GM19438 (cell line): Measurements from ENCODE around the gene SLC26A5.
"Not testable (repeated sequence)": the region's sequence is repeated elsewhere in the genome, so short reads cannot be mapped to it uniquely, and the experiment has no call there.

Source experiments
- ATAC-seq: cut with Tn5 transposase; IDR thresholded peaks from one replicate; pipeline ENCODE4 v1.9.1; 2021; ENCODE audit warnings: low read depth; ENCODE audit not compliant: unreplicated experiment

Gene SLC26A5

GRCh38 chr7:103412151-103412550, 33.9 kb downstream of the SLC26A5 start:
- no peak for ATAC-seq

DNA sequence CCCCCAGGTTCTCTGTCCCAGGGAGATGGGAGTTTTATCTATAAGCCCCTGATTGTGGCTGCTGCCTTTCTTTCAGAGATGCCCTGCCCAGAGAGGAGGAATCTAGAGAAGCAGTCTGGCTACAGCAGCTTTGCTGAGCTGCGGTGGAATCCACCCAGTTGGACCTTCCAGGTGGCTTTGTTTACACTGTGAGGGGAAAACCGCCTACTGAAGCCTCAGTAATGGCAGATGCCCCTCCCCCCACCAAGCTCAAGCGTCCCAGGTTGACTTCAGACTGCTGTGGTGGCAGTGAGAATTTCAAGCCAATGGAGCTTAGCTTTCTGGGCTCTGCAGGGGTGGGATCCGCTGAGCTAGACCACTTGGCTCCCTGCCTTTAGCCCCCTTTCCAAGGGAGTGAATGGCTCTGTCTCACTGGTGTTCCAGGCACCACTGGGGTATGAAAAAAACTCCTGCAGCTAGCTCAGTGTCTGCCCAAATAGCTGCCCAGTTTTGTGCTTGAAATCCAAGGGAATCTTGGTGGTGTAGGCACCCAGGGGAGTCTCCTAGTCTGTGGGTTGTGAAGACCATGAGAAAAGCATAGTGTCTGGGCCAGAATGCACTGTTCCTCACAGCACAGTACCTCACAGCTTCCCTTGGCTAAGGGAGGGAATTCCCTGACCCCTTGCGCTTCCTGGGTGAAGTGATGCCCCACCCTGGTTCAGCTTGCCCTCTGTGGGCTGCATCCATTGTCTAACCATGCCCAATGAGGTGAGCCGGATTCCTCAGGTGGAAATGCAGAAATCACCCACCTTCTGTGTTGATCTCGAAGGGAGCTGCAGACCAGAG, 40.0 kb downstream of the SLC26A5 start:
- not testable (repeated sequence) for ATAC-seq

DNA sequence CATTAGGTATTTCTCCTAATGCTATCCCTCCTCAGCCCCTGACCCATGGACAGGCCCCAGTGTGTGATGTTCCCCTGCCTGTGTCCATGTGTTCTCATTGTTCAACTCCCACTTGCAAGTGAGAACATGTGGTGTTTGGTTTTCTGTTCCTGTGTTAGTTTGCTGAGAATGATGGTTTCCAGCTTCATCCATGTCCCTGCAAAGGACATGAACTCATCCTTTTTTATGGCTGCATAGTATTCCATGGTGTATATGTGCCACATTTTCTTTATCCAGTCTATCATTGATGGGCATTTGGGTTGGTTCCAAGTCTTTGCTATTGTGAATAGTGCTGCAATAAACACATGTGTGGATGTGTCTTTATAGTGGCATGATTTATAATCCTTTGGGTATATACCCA, 46.3 kb downstream of the SLC26A5 start:
- not testable (repeated sequence) for ATAC-seq

DNA sequence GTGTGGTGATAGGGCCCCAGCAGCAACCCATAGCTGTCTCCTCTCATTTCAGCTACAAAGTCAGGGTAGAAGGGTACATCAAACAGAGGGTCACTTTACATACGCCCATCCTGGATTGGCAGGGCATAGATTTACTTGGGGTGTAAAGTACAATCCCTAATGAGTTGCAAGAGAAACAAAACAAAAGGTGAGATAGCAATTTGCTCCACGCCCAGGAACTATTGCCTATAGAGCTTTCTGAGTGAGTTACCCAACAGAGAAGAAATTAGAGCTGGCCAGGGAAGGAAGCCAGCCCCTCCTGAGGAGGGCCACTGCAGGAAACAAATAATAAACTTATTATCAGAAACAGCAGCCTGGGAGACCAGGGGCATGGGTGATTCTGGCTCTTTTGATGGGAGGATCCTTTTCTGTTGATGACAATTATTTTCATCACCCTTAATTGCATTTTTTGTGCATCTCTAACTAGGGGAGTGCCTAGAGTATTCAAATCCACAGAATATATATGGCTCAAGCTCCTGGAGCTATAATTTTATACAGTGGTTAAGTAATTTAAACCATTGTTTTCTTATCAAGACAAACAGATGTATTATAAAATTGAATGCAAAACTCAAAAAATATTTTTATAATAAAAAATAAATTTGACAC, 47.4 kb downstream of the SLC26A5 start:
- ATAC-seq, result no peak

DNA sequence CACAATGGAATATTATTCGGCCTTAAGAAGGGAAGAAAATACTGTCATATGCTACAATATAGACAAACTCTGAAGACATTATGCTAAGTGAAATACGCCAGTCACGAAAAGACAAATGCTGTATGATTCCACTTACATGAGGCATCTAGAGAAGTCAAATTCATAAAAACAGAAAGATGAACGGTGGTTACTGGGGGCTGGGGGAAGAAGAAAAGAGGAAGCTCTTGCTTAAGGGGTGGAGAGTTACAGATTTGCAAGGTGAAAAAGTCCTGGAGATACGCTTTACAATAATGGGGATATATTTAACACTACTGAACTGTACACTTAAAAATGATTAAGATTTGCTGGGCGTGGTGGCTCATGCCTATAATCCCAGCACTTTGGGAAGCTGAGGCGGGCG, 49.5 kb downstream of the SLC26A5 start:
- ATAC-seq, result no peak

- ATAC-seq, result no peak
Observed at GRCh38 chr7:103395071-103395470, 50.9 kb downstream of the SLC26A5 start.

DNA sequence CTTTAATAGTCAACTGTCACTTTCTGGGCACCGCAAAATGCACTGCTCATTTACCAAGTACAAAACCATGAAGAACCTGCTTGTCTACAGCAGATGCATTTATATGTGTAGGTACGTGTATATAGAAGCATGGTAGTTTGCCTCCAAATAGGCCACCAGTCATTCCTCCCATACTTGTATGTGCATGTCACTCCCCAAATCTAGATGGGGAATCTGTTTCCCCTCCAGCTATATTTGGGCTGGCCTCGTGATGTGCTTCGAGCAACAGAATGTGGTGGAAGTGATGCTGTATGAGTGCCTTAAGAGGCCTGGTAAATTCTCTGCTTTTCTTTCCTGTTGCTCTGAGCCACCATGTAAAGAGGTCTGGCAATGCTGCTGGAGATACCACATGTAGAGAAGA, 51.4 kb downstream of the SLC26A5 start:
- ATAC-seq, result no peak

DNA sequence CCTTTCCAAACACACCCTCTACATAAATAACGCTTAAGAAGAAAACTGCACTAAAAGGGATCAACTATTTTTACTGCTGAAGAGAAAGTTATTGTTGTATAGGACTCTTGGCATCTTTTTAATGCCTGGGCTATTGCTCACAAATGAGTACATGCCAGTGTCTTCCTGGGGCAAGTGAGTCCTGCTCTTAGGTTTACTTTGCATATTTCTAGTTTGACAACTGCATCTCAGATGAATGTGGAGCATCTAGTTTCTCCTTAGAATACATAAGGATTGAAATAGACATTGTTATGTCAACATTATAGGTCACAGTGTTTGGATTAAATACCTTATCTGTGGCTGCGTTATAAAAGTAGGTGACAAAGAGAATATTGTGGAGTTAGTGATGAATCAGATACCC, 54.0 kb downstream of the SLC26A5 start:
- ATAC-seq, result no peak

GRCh38 chr7:103391150-103391549, 54.9 kb downstream of the SLC26A5 start:
- no peak for ATAC-seq

DNA sequence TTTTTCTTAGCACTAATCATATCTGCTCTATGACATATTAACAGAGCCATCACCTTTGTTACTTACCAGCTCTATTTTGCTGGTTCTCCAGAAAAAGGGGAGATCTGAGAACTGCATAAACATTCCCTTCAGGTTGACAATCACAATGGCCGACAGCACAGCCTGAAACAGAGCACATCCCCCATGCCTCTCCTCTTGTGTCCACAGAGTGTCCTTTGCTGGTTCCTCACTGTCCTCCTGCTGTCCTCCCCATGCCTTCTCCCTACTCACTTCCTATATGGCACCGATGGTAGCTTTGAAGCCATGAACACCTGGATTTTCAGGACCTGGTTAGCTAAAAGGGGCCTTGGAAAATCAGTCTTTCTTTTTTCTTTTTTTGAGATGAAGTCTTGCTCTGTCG, 56.7 kb downstream of the SLC26A5 start:
- ATAC-seq, result no peak

- ATAC-seq, result no peak
Observed at GRCh38 chr7:103388469-103389140, 57.4 kb downstream of the SLC26A5 start.

DNA sequence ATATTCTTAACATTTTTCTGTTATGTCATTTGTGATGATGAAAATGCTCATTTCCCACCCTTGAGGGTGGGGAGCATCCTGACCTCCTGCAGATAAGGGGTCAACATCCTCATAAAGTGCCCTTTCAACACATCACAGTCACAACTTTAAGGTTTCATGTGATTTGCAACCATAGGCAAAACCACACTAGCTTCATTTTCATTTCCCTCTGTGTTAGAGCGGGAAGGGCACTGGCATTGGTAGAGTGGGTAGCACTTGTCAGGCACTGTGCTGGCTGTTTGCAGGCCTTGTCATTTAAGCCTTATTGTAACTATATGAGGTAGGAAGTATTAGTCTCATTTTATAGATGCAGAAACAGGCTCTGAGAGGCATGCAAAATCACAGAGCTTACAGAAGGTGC, 58.8 kb downstream of the SLC26A5 start:
- no peak for ATAC-seq

DNA sequence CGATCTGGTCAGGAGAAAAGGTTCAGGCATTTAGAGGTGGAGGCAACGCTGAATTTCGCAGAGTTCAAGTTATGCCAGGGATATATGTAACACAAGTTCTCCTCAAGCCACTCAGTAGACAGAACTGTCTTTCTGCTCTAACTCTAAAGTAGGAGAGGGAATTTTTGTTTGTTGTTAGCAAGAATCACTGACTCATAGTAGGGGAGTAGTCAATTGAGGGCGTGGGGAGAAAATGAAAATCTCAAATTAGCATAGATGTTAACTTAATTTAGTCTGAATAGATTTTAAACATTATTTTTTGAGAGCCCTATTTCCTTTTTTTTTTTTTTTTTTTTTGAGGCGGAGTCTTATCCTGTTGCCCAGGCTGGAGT, 64.0 kb downstream of the SLC26A5 start:
- no peak for ATAC-seq

GRCh38 chr7:103381280-103382031, 64.6 kb downstream of the SLC26A5 start:
- no peak for ATAC-seq

- no peak for ATAC-seq
Observed at GRCh38 chr7:103380395-103381191, 65.4 kb downstream of the SLC26A5 start.

DNA sequence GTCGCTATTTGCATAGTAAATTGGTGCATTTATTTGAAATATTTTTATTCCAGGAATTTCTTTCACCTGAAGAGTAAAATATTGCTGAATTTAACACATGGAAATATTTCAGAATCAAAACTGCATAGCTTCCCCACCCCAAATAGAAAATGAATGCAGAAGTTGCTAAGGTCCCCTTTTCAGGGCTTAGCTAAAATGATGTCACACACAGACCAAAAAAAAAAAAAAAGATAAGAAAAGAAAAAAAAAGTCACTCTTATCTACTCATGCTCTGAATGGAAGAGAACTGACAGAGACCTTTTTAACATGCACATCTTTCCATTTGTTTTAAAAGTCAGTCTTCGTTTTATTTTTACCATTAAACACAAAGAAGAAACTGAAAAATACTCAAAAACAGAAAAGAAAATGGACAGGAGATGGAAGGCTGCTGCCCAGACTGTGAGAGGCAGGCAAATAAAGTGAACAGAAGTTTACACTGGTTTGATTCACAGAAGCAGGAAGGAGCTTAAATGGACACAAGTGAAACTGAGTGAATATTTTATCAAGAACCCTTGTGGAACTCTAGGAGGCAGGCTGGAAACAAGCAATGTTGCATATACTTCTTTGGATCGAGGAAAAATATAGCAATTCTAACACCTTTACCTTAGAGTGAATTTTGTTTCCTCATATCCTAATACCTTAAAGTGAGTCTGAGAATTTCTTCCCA, 66.6 kb downstream of the SLC26A5 start:
- ATAC-seq, result no peak

DNA sequence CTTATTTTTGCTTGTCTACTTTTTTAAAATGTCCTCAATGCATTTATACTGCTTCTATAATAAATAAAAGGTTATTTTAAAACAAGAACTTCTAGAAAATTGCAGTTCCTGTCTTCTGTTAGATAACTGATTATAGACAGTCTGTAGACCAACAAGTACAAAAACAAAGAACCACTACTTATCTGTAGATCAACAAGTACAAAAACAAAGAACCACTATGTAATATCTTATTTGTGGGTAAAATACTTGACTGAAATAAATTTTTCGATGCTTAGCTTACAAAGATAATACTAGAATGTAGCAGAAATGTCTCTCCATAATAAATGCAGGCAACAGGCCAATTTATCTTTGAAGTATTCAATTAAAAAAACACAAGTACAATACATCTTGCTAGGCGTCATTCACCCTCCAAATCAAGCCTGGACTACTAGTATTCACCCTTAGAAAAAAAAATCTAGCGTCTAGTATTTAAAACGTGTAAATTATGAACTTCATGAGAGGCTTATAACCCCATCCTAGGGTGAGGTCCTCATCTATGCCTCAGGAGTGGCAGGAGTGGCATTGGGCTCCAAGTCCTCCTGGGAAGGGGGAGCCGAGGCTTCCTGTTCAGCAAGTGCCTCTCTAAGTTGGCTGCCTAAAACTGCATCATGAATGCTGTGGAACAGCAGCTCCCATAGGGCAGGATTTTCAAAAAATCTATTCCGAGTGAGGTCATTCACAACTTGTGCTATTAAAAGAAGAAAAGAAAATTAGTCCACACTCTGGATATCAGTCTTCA, 72.0 kb downstream of the SLC26A5 start:
- ATAC-seq, result no peak

GRCh38 chr7:103369432-103369831, 76.6 kb downstream of the SLC26A5 start:
- ATAC-seq, result no peak

DNA sequence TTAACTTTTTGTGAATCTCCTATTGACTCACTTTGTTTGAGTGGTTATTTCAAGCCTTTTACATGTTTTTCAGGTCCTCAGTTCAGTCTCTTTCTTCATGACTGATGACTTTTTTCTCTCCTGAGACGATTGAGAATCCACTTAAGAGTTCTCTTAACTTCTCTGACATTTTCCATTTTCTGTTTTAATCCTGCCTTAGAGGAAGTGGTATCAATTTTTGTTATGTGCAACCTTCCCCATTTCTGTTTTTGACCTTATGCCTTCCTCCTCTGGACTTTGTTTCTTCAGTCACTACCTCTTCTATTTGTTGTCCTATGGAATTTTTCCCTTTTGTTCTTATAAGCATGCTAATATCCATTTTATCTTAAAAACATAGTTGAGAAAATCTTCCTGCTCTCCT, 96.2 kb downstream of the SLC26A5 start:
- ATAC-seq, result no peak
